Mesenchymal stem cell (in vitro differentiated cells and primary cell): Measurements from ENCODE around the gene CLDN15.
A peak's percentile ranks its signal among the peaks of the same experiment; 100 is the strongest.
"Not testable (repeated sequence)": the region's sequence is repeated elsewhere in the genome, so short reads cannot be mapped to it uniquely, and the experiment has no call there.

Source experiments
- DNase-seq: peaks from one replicate; pipeline ENCODE4 v3.0.0-alpha.2; 2013
- H2AFZ ChIP-seq: one replicate; pipeline ENCODE4 v1.6.1; 2013; ENCODE audit warnings: low read depth, mild to moderate bottlenecking, control low read depth, inconsistent platforms, low read length, moderate library complexity
- H2AK5ac ChIP-seq: 2 replicates; pipeline ENCODE4 v1.6.1; 2013; ENCODE audit warnings: low read length, moderate library complexity, mild to moderate bottlenecking, inconsistent platforms; ENCODE audit not compliant: severe bottlenecking
- H2BK120ac ChIP-seq: one replicate; pipeline ENCODE4 v1.6.1; 2013; ENCODE audit warnings: low read depth, mild to moderate bottlenecking, inconsistent platforms, low read length, moderate library complexity
- H2BK12ac ChIP-seq, 2 experiments: one replicate each; pipeline ENCODE4 v1.6.1; 2013; ENCODE audit warnings: inconsistent platforms in 2 of 2, low read length in 2 of 2, mild to moderate bottlenecking in 2 of 2, moderate library complexity in 2 of 2, control low read depth in 1 of 2
- H2BK15ac ChIP-seq: one replicate; pipeline ENCODE4 v1.6.1; 2013; ENCODE audit warnings: mild to moderate bottlenecking, low read depth, inconsistent platforms; ENCODE audit not compliant: poor library complexity, severe bottlenecking
- H2BK5ac ChIP-seq: 2 replicates; pipeline ENCODE4 v1.6.1; 2013; ENCODE audit warnings: low read depth, mild to moderate bottlenecking, low read length, control low read depth, inconsistent platforms; ENCODE audit not compliant: poor library complexity, severe bottlenecking
- H3K14ac ChIP-seq, 2 experiments: one replicate each; pipeline ENCODE4 v1.6.1; 2013; ENCODE audit warnings: inconsistent platforms in 2 of 2, low read length in 2 of 2, control low read depth in 1 of 2, mild to moderate bottlenecking in 1 of 2, moderate library complexity in 1 of 2
- H3K18ac ChIP-seq, 2 experiments: one replicate each; pipeline ENCODE4 v1.6.1; 2013; ENCODE audit warnings: inconsistent platforms in 2 of 2, low read length in 2 of 2, control low read depth in 1 of 2, low read depth in 1 of 2, mild to moderate bottlenecking in 1 of 2
- H3K23ac ChIP-seq, 2 experiments: one replicate each; pipeline ENCODE4 v1.6.1; 2013; ENCODE audit warnings: inconsistent platforms in 2 of 2, low read length in 2 of 2, mild to moderate bottlenecking in 2 of 2, moderate library complexity in 2 of 2, control low read depth in 1 of 2
- H3K27ac ChIP-seq: 2 replicates; pipeline ENCODE4 v1.5.1; 2013; ENCODE audit warnings: mild to moderate bottlenecking, moderate library complexity, low read length, control low read depth, inconsistent platforms; ENCODE audit not compliant: poor library complexity, severe bottlenecking
- H3K27me3 ChIP-seq, 2 experiments: 2 replicates each; pipeline versions ENCODE4 v1.6.1 to v1.7.0; 2013; ENCODE audit warnings: low read length in 2 of 2, mild to moderate bottlenecking in 2 of 2, moderate library complexity in 2 of 2, control low read depth in 1 of 2, inconsistent platforms in 1 of 2; ENCODE audit not compliant: control insufficient read depth in 1 of 2, insufficient read depth in 1 of 2
- H3K36me3 ChIP-seq, 2 experiments: 2 replicates each; pipeline versions ENCODE4 v1.6.1 to v1.7.0; 2013; ENCODE audit warnings: low read length in 2 of 2, control low read depth in 1 of 2, inconsistent platforms in 1 of 2, low read depth in 1 of 2, mild to moderate bottlenecking in 1 of 2; ENCODE audit not compliant: insufficient read depth in 2 of 2, control insufficient read depth in 1 of 2
- H3K4ac ChIP-seq, 2 experiments: one replicate each; pipeline ENCODE4 v1.6.1; 2013; ENCODE audit warnings: inconsistent platforms in 2 of 2, low read length in 2 of 2, mild to moderate bottlenecking in 2 of 2, moderate library complexity in 2 of 2, control low read depth in 1 of 2, low read depth in 1 of 2
- H3K4me1 ChIP-seq: 2 replicates; pipeline ENCODE4 v1.6.1; 2013; ENCODE audit warnings: low read depth, low read length, control low read depth; ENCODE audit not compliant: control insufficient read depth, insufficient read depth
- H3K4me2 ChIP-seq: 2 replicates; pipeline ENCODE4 v1.6.1; 2013; ENCODE audit warnings: low read length, mild to moderate bottlenecking, inconsistent platforms; ENCODE audit not compliant: poor library complexity, severe bottlenecking
- H3K4me3 ChIP-seq, 2 experiments: 2 replicates each; pipeline versions ENCODE4 v1.5.1 to v1.7.0; 2013; ENCODE audit warnings: low read length in 2 of 2, mild to moderate bottlenecking in 2 of 2, control low read depth in 1 of 2, low read depth in 1 of 2; ENCODE audit not compliant: insufficient read depth in 1 of 2
- H3K79me1 ChIP-seq: replicated peaks from 2 replicates; pipeline ENCODE4 v1.6.1; 2013; ENCODE audit warnings: mild to moderate bottlenecking, control low read depth, low read length, inconsistent platforms; ENCODE audit not compliant: poor library complexity, severe bottlenecking
- H3K9ac ChIP-seq: 2 replicates; pipeline ENCODE4 v1.7.0; 2013; ENCODE audit warnings: mild to moderate bottlenecking, low read length, moderate library complexity
- H3K9me3 ChIP-seq: 2 replicates; pipeline ENCODE4 v1.7.0; 2013; ENCODE audit warnings: mild to moderate bottlenecking, low read length; ENCODE audit not compliant: control insufficient read depth
- H4K8ac ChIP-seq: one replicate; pipeline ENCODE4 v1.6.1; 2013; ENCODE audit warnings: inconsistent platforms, mild to moderate bottlenecking, low read length, moderate library complexity
- H4K91ac ChIP-seq: one replicate; pipeline ENCODE4 v1.6.1; 2013; ENCODE audit warnings: mild to moderate bottlenecking, low read length, inconsistent platforms
- WGBS: methylation state at CpG from one replicate; pipeline ENCODE4 v1.1.7; 2013; ENCODE audit warnings: mixed read lengths; 5-methylcytosine and 5-hydroxymethylcytosine counted together

The CLDN15 gene

GRCh38 chr7:101201695-101202602, 35.7 kb downstream of the CLDN15 start:
- peak overlapping the region in 1 of 2 experiments; percentile 50 for H2BK12ac ChIP-seq
- H2BK15ac ChIP-seq = no peak overlapping the region
- peak overlapping the region in 1 of 2 experiments; percentile 59 for H3K4me3 ChIP-seq
- H4K91ac ChIP-seq = no peak overlapping the region
- H3K18ac ChIP-seq = no peak overlapping the region
- H3K23ac ChIP-seq = peak overlapping the region in 1 of 2 experiments; percentile 60
- H3K9ac ChIP-seq = no peak overlapping the region
- H2BK5ac ChIP-seq = no peak overlapping the region
- H3K4me2 ChIP-seq = peak overlapping the region; percentile 36
- no peak overlapping the region for H3K4ac ChIP-seq
- peaks cover 21% of the 10 kb centered on the region for H3K4me1 ChIP-seq
- no peaks in the 10 kb centered on the region for H3K79me1 ChIP-seq
- H2AK5ac ChIP-seq = no peak overlapping the region
- no peak for DNase-seq
- H3K9me3 ChIP-seq = no peaks in the 10 kb centered on the region
- 18% methylated on average over 72 of the region's 75 CpGs for WGBS
- H3K14ac ChIP-seq = peak overlapping the region in 1 of 2 experiments; percentile 31
- H2BK120ac ChIP-seq = no peak overlapping the region
- H4K8ac ChIP-seq = no peak overlapping the region
- peaks cover 12% of the 10 kb centered on the region in 2 experiments for H3K36me3 ChIP-seq
- no peak overlapping the region for H2AFZ ChIP-seq
- H3K27ac ChIP-seq = no peak overlapping the region
- peaks cover 41 to 52% of the 10 kb centered on the region in 2 experiments for H3K27me3 ChIP-seq

GRCh38 chr7:101200862-101201599, 36.6 kb downstream of the CLDN15 start, which contains the start of gene MOGAT3:
Gene MOGAT3, minus strand, starts transcription at chr7:101201036. Its CDS starts 182 bp downstream, at chr7:101200854.
- H4K91ac ChIP-seq = no peak within 1 kb of the TSS
- no peak within 1 kb of the TSS for H3K18ac ChIP-seq
- no peaks in the 10 kb centered on the region for H3K79me1 ChIP-seq
- peak within 1 kb of the TSS in 1 of 2 experiments; percentile 60 for H3K23ac ChIP-seq
- H3K4me2 ChIP-seq = peak within 1 kb of the TSS; percentile 36
- H3K14ac ChIP-seq = peak within 1 kb of the TSS in 1 of 2 experiments; percentile 31
- DNase-seq = no peak
- no peak within 1 kb of the TSS for H3K27ac ChIP-seq
- H2BK15ac ChIP-seq = no peak within 1 kb of the TSS
- no peak within 1 kb of the TSS for H4K8ac ChIP-seq
- H2AK5ac ChIP-seq = no peak within 1 kb of the TSS
- H2BK5ac ChIP-seq = no peak within 1 kb of the TSS
- peaks cover 4 to 5% of the 10 kb centered on the region in 2 experiments for H3K36me3 ChIP-seq
- no peak within 1 kb of the TSS for H2AFZ ChIP-seq
- H3K27me3 ChIP-seq = peaks cover 41 to 57% of the 10 kb centered on the region in 2 experiments
- no peak within 1 kb of the TSS for H3K4ac ChIP-seq
- peaks cover 16% of the 10 kb centered on the region for H3K4me1 ChIP-seq
- no peak within 1 kb of the TSS for H2BK120ac ChIP-seq
- peak within 1 kb of the TSS in 1 of 2 experiments; percentile 50 for H2BK12ac ChIP-seq
- H3K4me3 ChIP-seq = peak within 1 kb of the TSS in 1 of 2 experiments; percentile 59
- WGBS = 35% methylated on average over 21 of the region's 21 CpGs
- no peaks in the 10 kb centered on the region for H3K9me3 ChIP-seq
- no peak within 1 kb of the TSS for H3K9ac ChIP-seq

GRCh38 chr7:101200504-101200861, 37.1 kb downstream of the CLDN15 start:
- no peak overlapping the region for H2BK15ac ChIP-seq
- 77% methylated on average over 2 of the region's 2 CpGs for WGBS
- no peak overlapping the region for H3K9ac ChIP-seq
- H3K79me1 ChIP-seq = no peaks in the 10 kb centered on the region
- no peak overlapping the region for H2BK5ac ChIP-seq
- no peak overlapping the region for H4K8ac ChIP-seq
- no peak overlapping the region for H3K18ac ChIP-seq
- no peak overlapping the region for H2AK5ac ChIP-seq
- peaks cover 41 to 58% of the 10 kb centered on the region in 2 experiments for H3K27me3 ChIP-seq
- H3K4me3 ChIP-seq = no peak overlapping the region
- no peak overlapping the region for H2BK120ac ChIP-seq
- no peaks in the 10 kb centered on the region for H3K36me3 ChIP-seq
- DNase-seq = no peak
- H3K14ac ChIP-seq = no peak overlapping the region
- no peak overlapping the region for H3K4me2 ChIP-seq
- no peak overlapping the region for H4K91ac ChIP-seq
- H3K9me3 ChIP-seq = no peaks in the 10 kb centered on the region
- no peak overlapping the region for H2AFZ ChIP-seq
- H2BK12ac ChIP-seq = no peak overlapping the region
- peaks cover 15% of the 10 kb centered on the region for H3K4me1 ChIP-seq
- H3K23ac ChIP-seq = no peak overlapping the region
- no peak overlapping the region for H3K27ac ChIP-seq
- no peak overlapping the region for H3K4ac ChIP-seq

GRCh38 chr7:101199522-101199921, 38.1 kb downstream of the CLDN15 start:
- H2AK5ac ChIP-seq, H3K9ac ChIP-seq, H2BK5ac ChIP-seq, H2BK120ac ChIP-seq, H3K9me3 ChIP-seq, DNase-seq, H2BK15ac ChIP-seq, H3K79me1 ChIP-seq, H3K4ac ChIP-seq, H4K91ac ChIP-seq, H3K14ac ChIP-seq, H3K36me3 ChIP-seq, H4K8ac ChIP-seq, H2AFZ ChIP-seq, H3K18ac ChIP-seq, H3K4me2 ChIP-seq, H3K4me3 ChIP-seq, H2BK12ac ChIP-seq, H3K23ac ChIP-seq, H3K27ac ChIP-seq: not testable (repeated sequence)
- 89% methylated on average over 10 of the region's 10 CpGs for WGBS
- H3K4me1 ChIP-seq = peaks cover 15% of the 10 kb centered on the region
- H3K27me3 ChIP-seq = peaks cover 41 to 58% of the 10 kb centered on the region in 2 experiments
